ENCODE data around the gene OR6A2. TPM values are rescaled to one million over a fixed set of nuclear protein-coding genes. Genes with fewer than 3 reads are reported as not detected.
"Not testable (repeated sequence)": the region's sequence is repeated elsewhere in the genome, so short reads cannot be mapped to it uniquely, and the experiment has no call there.

OR6A2 gene
- not detected in 2 replicates for total RNA-seq (2014; rRNA removed)
- polyA plus RNA-seq (2012) = not detected

- peak; percentile 28 for DNase-seq (ENCODE audit: low read depth)
Measured at GRCh38 chr11:6799402-6799801, at the start of gene OR6A2. Gene OR6A2, minus strand, starts transcription at chr11:6799689. Its CDS starts 3,981 bp downstream, at chr11:6795708.

DNA sequence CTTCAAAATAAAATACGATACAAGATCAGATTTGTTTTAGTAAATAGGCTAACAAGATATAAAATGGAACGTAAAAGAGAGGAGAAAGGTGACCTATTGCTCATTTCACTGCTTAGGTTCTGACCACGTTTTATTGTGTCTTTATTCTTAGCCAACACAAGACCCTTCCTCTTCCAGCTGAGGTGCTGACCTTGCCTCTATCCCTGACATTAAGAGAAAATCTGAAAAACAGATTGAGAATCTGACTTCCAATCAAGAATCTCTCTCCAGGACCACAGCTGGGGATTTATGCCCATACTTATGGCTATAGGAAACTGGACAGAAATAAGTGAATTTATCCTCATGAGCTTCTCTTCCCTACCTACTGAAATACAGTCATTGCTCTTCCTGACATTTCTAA lies 45.9 kb upstream of the OR6A2 start, which contains the start of gene OR10A5:
OR10A5 (plus strand) TSS at position 301 of the 400 bp plus-strand sequence; CDS start at position 301, 0 bp downstream.
- no peak for DNase-seq (ENCODE audit: low read depth)

GRCh38 chr11:6844356-6844755 lies 44.9 kb upstream of the OR6A2 start:
- DNase-seq (ENCODE audit: low read depth) = peak; percentile 1

DNA sequence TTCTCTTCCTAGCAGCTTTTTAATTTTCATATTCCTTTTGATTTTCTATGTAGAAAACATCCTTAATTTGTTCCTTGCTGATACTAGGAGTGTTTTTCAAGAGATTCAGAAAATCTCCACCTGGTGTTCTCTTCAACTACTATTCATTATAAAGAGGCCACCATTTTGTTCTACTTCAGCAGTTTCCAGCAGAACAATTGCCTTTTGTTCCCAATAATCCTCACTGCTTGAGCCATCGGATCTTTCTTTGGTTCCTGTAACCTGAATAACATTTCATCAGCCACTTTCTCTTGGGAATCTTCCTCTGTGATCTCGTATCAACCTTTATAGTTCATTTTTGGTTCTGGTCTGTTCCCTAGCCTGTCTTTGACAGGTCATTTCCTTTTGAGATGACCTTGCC lies 44.2 kb upstream of the OR6A2 start:
- no peak for DNase-seq (ENCODE audit: low read depth)

GRCh38 chr11:6841694-6842093 lies 42.2 kb upstream of the OR6A2 start:
- no peak for DNase-seq (ENCODE audit: low read depth)

- DNase-seq (ENCODE audit: low read depth) = no peak
Measured at GRCh38 chr11:6834021-6834420, 34.5 kb upstream of the OR6A2 start.

DNA sequence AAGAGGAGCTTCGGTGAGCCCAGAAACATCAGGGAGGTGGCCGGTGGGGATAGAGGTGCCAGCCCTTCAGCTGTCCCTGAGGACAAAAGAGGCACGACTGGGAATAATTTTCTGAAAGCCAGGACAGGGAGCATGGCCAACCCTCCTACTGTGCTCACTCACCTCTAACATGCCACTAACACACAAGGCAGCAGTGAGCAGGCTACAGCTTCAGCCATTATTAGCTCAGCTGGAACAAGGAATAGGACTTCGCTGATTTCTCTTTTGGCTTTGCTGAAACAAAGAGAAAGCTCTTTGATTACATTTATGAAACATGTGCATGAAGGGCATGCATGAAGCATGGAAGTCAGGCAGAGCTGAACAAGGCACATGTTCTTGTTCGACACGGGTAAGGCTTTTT lies 33.9 kb upstream of the OR6A2 start:
- DNase-seq (ENCODE audit: low read depth) = no peak

DNA sequence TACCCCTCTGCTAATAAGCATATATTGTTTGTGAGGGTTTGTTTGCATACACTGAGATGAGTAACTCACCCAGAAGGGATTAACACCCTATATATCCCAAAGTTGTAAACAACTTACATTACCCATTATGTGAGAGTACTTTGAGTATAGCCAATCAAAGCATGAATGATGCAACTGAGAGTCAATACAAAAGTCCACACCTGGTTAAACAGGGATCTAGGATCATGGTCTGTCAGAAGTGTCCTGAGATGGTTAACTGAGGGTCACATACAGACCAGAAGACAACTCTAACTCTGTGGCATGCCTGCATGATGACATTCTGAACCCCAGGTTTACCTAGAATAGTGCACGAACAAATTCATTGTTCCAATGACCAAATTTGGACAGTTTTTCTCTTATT lies 28.6 kb upstream of the OR6A2 start:
- no peak for DNase-seq (ENCODE audit: low read depth)

DNA sequence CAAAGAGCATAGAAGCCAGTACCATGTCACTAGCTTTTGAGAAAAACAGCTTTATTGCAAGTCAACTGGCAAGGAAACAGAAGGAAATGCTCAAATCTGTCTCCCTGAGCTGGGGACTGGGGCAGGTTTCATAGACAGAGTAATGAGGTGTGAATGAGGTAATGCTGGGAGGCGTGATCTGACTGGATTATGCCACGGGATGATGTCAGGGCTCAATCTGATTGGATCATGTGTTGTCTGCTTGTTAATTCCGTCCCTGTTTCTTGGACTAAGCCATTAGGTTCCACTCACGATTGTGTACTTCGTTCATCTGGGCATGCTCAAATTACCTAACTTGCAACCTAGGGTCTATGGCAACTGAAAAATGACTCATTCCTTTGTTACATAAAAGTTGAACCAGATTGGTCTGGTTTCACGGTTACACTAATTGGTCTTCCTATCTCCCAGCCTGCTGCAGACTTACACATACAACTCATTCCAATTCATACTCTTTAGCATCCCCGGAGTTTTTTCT lies 25.8 kb upstream of the OR6A2 start:
- DNase-seq (ENCODE audit: low read depth) = no peak

GRCh38 chr11:6824136-6824823 lies 24.8 kb upstream of the OR6A2 start:
- DNase-seq (ENCODE audit: low read depth) = no peak

DNA sequence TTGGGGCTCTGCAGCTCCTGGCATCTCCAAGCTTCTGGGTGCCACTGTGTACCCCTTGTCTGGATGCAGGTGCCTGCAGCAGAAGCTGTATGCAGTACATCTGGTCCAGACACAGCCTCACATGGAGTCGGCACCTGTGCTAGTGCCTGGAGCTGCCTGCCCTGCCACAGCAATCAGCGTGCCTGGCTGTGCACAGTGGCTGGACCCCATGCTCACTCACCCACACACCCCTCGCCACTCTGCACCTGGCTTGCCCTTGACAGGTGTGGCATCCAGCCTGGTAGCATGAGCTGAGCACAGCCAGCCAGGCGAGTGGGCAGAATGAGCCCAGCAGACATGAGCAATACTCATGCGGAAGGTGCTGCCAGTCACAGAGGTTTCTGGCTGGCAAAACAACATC lies 19.5 kb upstream of the OR6A2 start:
- no peak for DNase-seq (ENCODE audit: low read depth)

DNA sequence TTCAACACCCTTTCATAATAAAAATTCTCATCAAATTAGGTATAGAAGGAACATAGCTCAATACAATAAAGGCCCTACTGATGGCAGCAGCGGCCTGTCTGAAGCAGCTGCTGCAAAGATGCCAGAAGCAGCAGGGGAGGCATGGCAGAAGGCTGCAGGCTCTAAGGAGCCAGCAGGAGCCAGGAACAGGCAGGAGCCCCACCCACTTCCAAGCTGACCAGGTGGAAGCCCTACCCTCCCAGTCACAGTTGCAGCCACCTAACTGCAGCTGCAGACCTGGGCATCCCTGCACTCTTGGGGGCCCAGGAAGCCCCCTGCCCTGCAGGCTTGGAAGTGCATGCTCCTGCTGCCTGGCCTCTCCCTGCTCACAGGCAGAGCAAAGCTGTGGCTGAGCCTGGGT lies 18.2 kb upstream of the OR6A2 start:
- DNase-seq (ENCODE audit: low read depth) = no peak

- DNase-seq (ENCODE audit: low read depth) = no peak
Measured at GRCh38 chr11:6813656-6814055, 14.2 kb upstream of the OR6A2 start.

DNA sequence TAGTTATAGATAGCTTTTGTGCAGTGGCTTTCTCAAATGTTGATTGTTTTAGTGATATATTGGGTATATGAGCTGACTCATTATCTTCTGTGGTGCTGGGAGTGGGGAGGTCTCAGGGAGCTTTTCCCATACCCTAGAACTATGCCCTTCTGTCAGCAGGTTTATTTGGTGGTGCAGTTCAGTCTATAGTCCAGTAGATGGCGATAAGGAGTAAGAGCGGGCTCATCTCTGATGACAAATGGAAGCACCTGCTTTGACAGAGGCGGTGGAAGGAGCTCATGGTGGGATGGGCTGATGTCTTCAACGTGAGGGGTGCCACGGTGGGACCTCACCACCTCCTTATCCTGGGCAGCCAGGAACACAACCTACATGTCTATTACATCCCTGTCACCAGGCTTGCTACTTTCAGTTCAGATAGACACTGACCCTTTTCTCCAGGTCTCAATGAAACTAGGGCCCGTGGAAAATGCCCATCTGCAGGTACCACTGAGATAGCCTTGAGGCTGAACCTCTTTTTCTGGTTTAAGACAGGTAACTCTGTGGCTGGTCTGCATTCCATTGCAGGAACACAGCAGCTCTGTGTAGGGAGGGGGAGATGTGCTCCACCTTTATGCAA lies 13.0 kb upstream of the OR6A2 start:
- peak; percentile 37 for DNase-seq (ENCODE audit: low read depth)

GRCh38 chr11:6801075-6801474 lies 1.6 kb upstream of the OR6A2 start:
- not testable (repeated sequence) for DNase-seq (ENCODE audit: low read depth)

DNA sequence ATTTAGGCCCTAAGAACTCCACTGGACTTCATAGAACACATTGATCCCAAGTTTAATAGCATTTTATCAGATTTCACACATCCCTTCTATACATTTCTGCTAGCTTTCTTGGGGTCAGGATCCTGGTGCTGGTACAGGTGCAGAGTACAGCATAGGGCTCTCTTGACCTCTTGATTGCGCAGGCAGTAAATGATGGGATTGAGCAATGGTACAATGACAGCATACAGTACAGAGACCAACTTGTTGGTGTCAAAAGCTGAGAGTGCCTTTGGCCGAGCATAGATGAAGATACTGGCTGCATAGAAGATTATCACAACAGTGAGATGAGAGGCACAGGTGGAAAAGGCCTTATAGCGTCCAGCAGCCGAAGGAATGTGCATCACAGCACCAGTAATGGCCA lies 4.8 kb downstream of the OR6A2 start:
- DNase-seq (ENCODE audit: low read depth) = no peak

DNA sequence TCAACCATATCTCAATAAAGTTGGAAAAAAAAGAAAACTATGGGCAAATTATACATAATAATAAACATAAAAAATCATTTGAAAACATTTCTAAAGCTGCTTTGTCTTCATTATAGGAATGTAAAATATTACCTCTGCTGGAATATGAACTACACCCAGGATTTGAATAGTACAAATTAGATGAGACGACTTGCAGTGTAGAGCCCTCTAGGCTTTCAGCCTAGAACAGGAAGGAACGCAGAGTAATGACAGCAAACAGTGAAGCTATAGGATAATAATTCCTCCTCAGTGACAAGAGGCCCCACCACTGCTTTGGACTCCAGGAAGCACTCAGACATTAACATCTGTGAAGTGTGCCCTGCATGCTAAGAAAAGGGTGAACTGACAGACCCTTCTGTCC lies 8.9 kb downstream of the OR6A2 start:
- DNase-seq (ENCODE audit: low read depth) = no peak

DNA sequence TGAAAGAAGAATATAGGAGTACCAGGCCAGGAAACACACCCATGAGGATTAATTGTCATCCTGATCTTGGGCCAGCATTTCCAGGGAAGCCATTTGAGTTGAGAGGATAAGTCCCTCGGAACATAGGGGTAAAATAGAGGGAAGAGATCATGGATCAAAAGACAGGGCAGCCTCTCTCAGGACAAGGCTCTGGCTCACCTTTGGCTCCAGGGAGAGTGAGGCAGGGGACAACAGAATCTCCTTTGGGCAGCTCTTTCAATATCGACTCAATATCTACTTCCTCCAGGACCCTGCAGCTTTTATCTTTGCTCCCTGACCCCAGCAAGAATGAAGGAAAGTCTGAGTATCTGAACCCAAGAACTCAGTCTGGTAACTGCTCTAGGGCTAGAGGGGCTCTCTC lies 16.8 kb downstream of the OR6A2 start, which contains the start of gene OR2AG1:
OR2AG1 (plus strand) TSS at position 301 of the 400 bp plus-strand sequence. CDS start 2,018 bp downstream, outside the sequence.
- no peak for DNase-seq (ENCODE audit: low read depth)

DNA sequence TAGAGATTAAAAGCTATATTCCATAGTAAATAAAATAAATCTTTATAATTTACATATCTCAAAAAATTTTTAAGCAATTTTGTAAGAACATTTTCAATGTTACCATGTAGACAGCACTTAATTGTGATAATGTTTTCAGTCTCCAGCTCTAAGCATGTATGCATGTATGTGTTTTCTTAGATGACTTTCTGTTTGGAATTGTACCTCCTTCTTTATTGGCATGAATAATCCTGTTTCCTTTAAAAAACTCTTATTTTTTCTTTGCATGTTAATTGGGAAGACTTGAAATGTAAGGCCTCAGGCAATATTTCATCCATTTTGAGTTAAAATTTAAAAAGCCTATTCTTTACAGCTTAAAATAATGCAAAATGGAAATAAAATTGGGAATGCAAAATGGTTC lies 18.7 kb downstream of the OR6A2 start:
- DNase-seq (ENCODE audit: low read depth) = no peak

DNA sequence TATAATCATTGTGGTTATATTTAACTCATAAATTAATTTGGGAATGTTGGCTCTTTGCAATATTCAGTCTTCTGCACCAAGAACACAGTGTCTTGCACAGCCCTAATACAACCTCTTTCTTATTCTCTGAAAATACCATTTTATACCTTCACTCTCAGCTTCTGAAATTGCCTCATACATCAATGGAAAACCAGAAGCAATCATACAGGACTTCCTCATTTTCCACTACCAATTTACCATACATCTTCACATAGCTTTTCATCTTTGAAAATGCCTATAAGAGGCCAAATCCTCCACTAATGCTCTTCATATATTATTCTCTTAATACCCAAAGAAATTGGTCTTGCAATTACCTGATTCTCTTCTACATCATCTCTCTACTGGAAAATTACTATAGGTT lies 21.0 kb downstream of the OR6A2 start:
- DNase-seq (ENCODE audit: low read depth) = no peak

DNA sequence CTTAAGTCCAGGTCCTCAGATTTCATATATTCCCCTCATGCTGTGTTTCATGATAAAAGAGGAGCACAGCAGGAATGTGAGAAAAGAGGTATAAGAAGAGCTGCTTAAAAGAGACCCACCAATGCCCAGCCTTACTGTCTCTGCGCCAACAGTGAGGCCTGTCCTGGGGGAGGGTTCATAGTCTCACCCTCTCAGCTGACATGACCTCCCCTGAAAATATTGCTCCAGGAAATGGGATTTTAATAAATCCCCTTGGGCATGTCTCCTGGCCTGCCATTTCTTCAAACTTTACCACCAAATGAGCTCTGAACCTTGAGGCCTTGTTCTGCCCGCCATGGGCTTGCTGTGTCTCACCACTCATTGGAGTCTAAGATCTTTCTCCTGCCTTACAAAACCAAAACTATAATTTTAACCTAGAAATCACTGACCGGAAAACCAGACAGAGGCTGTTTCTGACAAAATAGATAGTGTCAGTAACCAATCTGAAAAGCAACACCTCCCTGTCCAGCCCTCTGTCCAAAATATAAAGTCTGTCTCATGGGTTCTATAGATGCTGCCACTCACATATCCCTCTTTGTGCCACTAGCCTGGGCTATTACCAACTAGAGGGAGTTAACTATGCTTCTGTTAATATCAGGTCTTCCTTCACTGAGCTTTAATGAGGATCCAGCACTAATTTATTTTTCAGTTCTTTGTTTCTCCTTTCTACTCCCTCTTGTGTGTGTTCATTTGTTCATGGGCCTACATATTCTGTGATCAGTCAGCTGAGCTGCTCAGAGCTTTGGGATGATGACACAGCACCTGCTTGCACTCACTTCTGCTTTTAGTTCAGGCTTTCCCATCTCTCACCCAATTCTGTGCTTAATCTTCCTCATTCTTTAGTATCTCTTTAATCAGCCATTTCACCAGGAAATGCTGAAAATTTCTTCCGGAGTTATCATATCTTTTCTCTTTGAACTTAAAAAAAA lies 27.3 kb downstream of the OR6A2 start, which contains the start of gene OR2AG2:
OR2AG2 (minus strand) TSS at position 51 of the 968 bp plus-strand sequence. CDS start 3,019 bp downstream, outside the sequence.
- no peak for DNase-seq (ENCODE audit: low read depth)
